Epithelial cell of prostate (primary cell): ENCODE data around the gene CFD.
"Not testable (repeated sequence)": the region's sequence is repeated elsewhere in the genome, so short reads cannot be mapped to it uniquely, and the experiment has no call there.

ENCODE experiments used
- DNase-seq: peaks from one replicate; pipeline ENCODE4 v3.0.0-alpha.2; 2011; ENCODE audit warnings: low read depth, low spot score
- H3K27ac ChIP-seq: fragments of 450-650 bp; 2 replicates; pipeline ENCODE4 v1.5.1; 2017; ENCODE audit warnings: mild to moderate bottlenecking

Gene CFD

DNA sequence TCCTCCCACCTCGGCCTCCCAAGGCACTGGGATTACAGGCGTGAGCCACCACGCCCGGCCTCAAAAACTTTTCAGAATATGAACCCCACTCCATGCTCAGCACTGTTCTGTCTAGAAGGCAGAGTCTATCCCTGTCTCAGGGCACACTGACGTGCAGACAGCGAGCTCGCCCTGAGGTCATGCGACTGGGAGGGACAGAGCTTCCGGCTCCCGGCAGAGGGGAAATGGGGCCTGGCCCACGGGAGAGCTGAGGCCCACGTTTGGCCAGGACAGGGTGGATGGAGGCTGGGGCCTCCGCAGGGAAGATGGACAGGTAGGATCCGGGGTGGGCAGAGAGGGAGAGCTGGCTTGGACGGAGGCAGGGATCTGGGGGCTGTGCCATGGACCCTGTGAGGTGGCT is 34.6 kb upstream of the CFD start:
- no peak overlapping the region for H3K27ac ChIP-seq
- no peak for DNase-seq

- no peak overlapping the region for H3K27ac ChIP-seq
- no peak for DNase-seq
Measured at GRCh38 chr19:825897-826644, 33.4 kb upstream of the CFD start.

DNA sequence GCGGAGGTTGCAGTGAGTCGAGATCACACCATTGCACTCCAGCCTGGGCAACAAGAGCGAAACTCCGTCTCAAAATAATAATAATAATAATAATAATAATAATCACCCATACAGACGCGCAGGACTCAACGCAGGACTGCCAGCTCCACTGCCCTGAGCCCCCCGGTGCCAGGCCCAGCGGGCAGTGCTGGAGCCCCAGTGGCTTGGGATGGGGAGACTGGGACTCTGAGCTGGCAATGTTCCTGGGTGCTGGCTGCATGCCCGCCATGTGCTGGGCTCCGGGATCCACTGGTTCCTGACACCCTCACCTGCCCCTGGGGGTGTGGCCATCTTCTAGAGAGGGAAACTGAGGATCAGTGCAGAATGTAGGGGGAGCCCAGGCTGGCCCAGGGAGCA is 32.2 kb upstream of the CFD start:
- no peak overlapping the region for H3K27ac ChIP-seq
- no peak for DNase-seq

DNA sequence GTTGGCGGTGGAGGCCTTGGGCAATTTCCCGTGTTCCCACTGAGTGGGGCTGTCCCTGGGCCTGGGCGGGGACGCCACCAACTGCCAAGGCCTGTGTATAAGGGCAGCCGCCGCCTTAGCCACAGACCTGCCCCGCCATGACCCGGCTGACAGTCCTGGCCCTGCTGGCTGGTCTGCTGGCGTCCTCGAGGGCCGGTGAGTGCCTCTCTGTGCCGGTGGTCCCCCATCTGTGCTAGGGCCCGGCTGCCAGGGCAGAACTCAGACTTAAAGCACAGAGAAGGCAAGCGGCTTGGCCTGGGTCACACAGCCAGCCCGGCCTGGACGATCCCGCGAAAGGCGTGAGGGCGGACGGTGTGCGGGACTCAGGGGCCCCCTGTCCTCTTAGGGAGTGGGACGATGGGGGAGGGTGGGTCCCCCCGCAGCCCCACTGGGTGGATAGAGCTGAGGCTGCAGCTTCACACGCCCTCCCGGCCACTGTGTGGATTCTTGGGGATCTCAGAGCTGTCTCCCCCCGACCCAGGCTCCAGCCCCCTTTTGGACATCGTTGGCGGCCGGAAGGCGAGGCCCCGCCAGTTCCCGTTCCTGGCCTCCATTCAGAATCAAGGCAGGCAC is 31.6 kb upstream of the CFD start, which contains the start of gene AZU1:
AZU1 (plus strand) TSS at position 128 of the 612 bp plus-strand sequence; CDS start at position 138, 10 bp downstream.
- no peak within 1 kb of the TSS for H3K27ac ChIP-seq
- DNase-seq, result no peak

DNA sequence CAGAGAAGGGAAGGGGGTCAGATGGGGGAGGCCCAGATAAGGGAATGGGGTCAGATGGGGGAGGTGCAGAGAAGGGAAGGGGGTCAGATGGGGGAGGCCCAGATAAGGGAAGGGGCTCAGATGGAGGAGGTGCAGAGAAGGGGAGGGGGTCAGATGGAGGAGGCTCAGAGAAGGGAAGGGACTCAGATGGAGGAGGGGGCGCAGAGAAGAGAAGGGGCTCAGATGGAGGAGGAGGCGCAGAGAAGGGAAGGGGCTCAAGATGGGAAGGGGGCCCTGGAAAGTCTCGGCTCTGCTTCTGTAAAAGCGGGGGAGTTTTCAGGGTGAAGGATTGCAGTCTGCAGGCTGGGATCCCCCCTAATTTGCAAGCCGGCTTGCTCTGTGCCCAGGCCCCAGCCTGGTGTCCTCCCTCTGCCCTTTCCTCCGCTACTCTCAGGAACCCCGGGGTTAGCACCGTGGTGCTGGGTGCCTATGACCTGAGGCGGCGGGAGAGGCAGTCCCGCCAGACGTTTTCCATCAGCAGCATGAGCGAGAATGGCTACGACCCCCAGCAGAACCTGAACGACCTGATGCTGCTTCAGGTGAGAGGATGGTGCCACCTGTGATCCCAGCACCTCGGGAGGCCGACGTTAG is 30.2 kb upstream of the CFD start:
- DNase-seq, result no peak
- H3K27ac ChIP-seq, result no peak overlapping the region

DNA sequence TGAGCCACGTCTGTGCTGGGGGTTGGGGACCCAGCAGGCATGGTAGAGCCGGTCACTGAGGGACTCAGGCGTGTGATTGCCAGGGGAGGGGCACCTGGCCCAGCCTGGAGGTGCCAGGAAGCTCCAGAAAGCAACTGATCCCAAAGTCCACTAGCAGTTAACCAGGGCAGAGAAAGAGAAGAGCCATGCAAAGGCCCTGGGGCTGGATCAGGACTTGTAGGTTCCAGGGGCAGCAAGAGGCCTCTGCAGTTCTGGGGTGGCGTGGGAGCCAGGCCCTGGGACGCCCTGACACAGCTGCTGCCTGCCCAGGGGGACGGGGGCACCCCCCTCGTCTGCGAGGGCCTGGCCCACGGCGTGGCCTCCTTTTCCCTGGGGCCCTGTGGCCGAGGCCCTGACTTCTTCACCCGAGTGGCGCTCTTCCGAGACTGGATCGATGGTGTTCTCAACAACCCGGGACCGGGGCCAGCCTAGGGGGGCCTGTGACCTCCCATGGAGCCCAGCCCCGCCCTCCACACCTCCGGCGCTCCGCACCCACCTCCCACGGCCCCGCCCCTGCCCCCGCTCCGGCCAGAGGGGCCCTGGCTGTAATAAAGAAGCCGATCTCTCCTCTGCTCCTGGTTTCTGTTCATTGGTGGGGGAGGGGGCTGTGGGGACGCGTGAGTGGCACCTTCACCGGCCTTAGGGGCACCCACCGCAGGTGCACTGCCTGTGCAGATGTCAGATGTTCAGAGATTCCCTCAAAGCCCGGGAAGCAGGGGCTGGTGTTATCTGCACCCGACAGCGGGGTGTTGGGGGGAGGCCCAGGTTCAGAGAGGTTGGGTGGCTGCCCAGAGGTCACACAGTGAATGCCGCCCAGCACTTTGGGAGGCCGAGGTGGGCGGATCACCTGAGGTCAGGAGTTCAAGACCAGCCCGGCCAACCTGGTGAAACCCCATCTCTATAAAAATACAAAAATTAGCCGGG is 27.8 kb upstream of the CFD start:
- H3K27ac ChIP-seq, result no peak overlapping the region
- DNase-seq, result no peak

- DNase-seq, result no peak
- no peak overlapping the region for H3K27ac ChIP-seq
Measured at GRCh38 chr19:834216-834615, 25.2 kb upstream of the CFD start.

DNA sequence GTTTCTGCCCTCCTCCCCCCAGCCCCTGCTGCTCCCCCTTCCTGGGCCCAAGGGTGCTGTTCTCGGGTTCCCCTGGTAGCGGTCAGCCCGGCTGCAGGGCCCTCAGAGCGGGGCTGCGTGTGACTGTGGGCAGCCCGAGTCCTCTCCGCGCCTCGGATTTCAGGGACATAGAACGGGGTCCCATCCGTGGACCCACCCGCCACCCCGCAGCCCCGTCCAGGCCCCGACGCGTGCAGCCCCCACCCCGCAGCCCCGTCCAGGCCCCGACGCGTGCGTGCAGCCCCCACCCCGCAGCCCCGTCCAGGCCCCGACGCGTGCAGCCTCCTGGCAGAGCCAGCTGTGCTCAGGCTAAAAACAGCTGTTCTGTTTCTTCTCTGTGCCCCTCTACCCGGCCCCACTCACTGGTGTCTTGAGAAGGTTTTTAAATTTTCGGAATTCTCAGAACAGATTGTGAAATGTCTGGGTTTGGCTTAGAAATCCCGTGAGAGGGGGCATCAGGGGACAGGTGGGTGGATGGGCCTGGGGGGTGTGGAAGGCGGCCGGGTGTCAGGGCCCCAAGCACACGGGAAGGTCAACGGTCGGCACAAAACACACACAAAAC is 24.2 kb upstream of the CFD start:
- H3K27ac ChIP-seq, result no peak overlapping the region
- DNase-seq, result no peak

DNA sequence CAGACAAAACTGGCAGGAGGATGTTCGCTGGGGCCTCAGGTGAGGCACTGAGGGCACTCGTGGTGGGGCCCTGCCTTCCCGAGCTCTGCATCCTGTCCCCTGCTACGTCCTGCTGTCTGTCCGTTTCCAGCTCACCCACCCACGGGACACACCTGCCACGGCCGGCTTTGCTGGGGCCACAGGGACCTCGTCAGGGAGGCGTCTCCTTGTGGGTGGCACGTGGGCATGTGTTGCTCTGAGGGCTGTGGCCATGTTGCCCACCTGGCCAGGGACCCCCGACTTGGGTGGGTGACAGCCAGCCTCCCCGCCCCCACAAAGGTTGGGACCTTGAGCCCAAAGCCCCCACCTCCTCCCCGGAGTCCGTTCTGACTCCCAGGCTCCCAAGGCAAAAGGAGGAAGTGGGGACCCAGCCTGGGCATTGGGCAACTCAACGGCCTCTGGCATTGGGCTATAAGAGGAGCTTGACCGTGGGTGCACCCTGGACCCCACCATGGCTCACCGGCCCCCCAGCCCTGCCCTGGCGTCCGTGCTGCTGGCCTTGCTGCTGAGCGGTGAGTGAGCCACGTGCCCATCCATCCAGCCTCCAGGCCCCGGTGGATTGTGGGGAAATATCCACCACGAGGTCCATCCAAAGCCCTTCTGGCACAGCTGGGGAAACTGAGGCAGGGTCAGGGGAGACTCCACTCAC is 18.8 kb upstream of the CFD start, which contains the start of gene PRTN3:
PRTN3 (plus strand) TSS at position 481 of the 688 bp plus-strand sequence; CDS start at position 491, 10 bp downstream.
- DNase-seq, result no peak
- H3K27ac ChIP-seq, result no peak within 1 kb of the TSS

GRCh38 chr19:842802-843179 is 16.7 kb upstream of the CFD start:
- not testable (repeated sequence) for H3K27ac ChIP-seq, DNase-seq

DNA sequence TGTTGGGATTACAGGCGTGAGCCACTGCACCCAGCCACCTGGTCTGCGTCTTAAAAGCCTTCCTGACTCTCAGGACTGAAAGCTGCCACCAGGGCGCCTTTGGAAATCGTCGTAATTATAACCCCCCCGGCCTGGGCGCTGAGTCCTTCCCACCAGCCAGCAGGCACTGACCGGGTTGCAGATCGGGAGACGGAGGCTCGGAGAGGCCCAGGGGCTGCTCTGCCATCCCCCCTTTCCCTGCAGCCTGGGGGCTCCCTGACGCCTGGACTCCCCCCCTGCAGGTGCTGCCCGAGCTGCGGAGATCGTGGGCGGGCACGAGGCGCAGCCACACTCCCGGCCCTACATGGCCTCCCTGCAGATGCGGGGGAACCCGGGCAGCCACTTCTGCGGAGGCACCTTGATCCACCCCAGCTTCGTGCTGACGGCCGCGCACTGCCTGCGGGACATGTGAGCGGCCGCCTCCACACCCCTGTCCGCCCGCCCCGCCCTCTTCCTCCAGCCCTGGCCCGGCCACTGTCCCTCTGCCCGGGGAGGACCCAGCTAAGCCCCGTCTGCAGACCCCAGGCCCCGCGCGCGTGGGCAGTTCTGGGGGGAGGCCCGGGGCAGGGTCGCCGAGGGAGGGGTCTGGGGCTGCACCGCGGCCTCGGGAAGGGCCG is 16.2 kb upstream of the CFD start:
- H3K27ac ChIP-seq, result no peak overlapping the region

GRCh38 chr19:843836-844545 is 15.5 kb upstream of the CFD start:
- no peak for DNase-seq

More for the DNA sequence above, 16.2 kb upstream of the CFD start:
- DNase-seq, result no peak

DNA sequence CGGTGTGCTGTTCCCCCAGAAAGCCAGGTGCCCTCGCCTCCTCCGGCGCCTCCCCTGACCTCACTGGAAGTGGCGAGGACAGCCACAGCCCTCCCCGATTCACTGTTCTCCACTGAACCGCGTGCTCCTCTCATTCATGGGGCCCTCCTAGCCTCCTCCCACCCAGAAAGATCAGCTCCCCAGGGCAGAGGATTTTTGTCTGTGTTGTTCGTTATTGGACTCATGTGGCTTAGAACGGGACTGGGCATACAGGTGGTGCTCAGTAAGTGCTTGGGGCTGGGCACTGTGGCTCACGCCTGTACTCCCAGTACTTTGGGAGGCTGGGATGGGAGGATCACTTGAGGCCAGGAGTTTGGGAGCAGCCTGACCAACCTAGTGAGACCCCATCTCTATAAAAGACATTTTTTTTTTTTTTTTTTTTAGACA is 14.9 kb upstream of the CFD start:
- H3K27ac ChIP-seq, result no peak overlapping the region
- DNase-seq, result no peak

More at GRCh38 chr19:843836-844545, 15.5 kb upstream of the CFD start:
- no peak overlapping the region for H3K27ac ChIP-seq

DNA sequence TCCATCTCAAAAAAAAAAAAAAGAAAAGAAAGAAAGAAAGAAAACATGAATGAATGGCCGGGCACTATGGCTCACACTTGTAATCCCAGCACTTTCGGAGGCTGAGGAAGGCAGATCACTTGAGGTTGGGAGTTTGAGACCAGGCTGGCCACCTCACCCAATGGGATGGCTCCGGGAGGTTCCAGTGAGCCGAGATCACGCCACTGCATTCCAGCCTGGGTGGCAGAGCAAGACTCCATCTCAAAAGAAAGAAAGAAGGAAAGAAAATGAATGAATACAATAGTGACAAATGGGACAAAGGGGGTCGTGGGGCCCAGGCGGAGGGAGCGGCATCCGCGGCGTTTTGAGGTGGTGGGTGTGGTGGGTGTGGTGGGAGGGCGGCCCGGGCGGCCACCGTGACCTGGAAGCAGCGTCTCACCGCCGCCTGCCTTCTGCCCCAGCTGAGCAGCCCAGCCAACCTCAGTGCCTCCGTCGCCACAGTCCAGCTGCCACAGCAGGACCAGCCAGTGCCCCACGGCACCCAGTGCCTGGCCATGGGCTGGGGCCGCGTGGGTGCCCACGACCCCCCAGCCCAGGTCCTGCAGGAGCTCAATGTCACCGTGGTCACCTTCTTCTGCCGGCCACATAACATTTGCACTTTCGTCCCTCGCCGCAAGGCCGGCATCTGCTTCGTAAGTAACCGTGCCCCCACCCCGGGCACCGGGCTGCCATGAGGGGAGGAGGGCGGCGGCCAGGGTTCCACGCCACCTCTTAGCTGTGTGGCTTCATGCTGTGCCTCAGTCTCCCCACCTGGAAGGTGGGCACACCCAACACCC is 13.6 kb upstream of the CFD start:
- no peak overlapping the region for H3K27ac ChIP-seq
- no peak for DNase-seq

DNA sequence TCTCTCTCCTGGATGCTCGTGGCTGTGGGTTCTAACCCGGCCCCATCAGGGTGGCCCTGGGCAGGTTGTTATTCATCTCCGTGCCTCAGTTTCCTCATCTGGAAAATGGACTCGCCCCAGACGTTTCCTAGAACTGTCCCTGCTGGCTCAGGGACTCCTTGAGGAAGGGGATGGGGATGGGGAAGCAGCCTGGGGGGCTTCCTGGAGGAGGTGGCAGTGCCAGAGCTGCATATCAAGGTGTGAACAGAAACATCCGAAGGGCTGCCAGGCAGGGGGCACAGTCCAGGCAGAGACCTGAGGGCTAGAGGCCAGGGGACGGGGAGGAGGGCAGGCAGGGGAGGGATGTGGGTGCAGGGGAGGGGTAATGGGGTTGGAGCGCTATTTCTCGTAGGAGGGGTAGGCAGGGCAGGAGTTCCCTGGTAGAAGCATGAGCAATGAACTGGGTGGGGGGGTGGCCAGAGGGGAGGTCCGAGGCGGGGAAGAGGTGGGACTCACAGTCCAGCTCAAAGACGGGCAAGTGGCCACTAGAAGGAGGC is 11.0 kb upstream of the CFD start:
- no peak overlapping the region for H3K27ac ChIP-seq
- DNase-seq, result no peak

DNA sequence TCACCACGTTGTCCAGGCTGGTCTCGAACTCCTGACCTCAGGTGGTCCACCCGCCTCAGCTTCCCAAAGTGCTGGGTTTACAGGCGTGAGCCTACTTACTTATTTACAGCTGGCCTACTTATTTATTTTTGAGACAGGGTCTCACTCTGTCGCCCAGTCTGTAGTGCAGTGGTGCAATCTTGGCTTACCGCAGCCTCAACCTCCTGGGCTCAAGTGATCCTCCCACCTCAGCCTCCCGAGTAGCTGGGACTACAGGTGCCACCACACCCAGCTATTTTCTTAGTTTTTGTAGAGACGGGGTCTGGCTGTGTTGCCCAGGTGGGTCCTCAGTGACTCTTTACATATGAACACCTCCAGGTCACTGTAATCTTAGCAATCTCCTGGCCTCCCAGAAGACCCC is 10.3 kb upstream of the CFD start:
- DNase-seq, H3K27ac ChIP-seq: not testable (repeated sequence)
